HCT116 (cell line): ENCODE results near the gene GPC1.

Experiments
- CTCF ChIP-seq, 3 experiments: fragments of 200-600 bp in 1 of 3; sonication (generic) in 1 of 3; IDR thresholded peaks in 2 of 3; conservative IDR thresholded peaks in 1 of 3; 2 replicates each; pipeline ENCODE4 v1.5.1; 2012 to 2017; ENCODE audit warnings: low read depth in 2 of 3, low read length in 2 of 3, antibody characterized with exemption in 1 of 3, borderline replicate concordance in 1 of 3, control low read depth in 1 of 3, mild to moderate bottlenecking in 1 of 3, mixed read lengths in 1 of 3, mixed run types in 1 of 3, moderate library complexity in 1 of 3; ENCODE audit not compliant: insufficient read depth in 1 of 3
- MAX ChIP-seq: IDR thresholded peaks from 2 replicates; pipeline ENCODE4 v1.6.1; 2012
- POLR2A ChIP-seq: IDR thresholded peaks from 2 replicates; pipeline ENCODE4 v1.7.0; 2011; ENCODE audit warnings: borderline replicate concordance; ENCODE audit not compliant: insufficient read depth, insufficient read length; ENCODE audit errors: extremely low read depth
- POLR2AphosphoS5 ChIP-seq: IDR thresholded peaks from 2 replicates; pipeline ENCODE4 v1.6.1; 2011; ENCODE audit warnings: mild to moderate bottlenecking, low read depth, low read length, moderate library complexity
- SIN3A ChIP-seq: IDR thresholded peaks from 2 replicates; pipeline ENCODE4 v1.6.1; 2012; ENCODE audit warnings: low read depth
- YY1 ChIP-seq: IDR thresholded peaks from 2 replicates; pipeline ENCODE4 v1.6.1; 2011; ENCODE audit warnings: low read length, low read depth, moderate library complexity, mild to moderate bottlenecking; ENCODE audit not compliant: insufficient replicate concordance; ENCODE audit errors: extremely low read depth

GRCh38 chr2:240467659-240468302 lies 32.3 kb downstream of the GPC1 start:
- TF ChIP-seq POLR2AphosphoS5 (no peak; the same call in 1 of the 2 replicates), MAX (no peak), CTCF (IDR thresholded peaks at IDR 0.05 in 2 of 3, conservative IDR thresholded peaks at IDR 0.05 in 1 of 3; ENCODE audit: borderline replicate concordance in 1 of 3, insufficient read depth in 1 of 3, low read depth in 2 of 3, low read length in 2 of 3) (no peak), POLR2A (no peak), SIN3A (no peak), YY1 (no peak)
